Adipocyte (in vitro differentiated cells): ENCODE results near the gene C5orf22.
"Not testable (repeated sequence)": the region's sequence is repeated elsewhere in the genome, so short reads cannot be mapped to it uniquely, and the experiment has no call there.

Source experiments
- DNase-seq: peaks from one replicate; pipeline ENCODE4 v3.0.0-alpha.2; 2015; ENCODE audit warnings: low read depth
- H3K27me3 ChIP-seq: replicated peaks from 2 replicates; pipeline ENCODE4 v1.7.0; 2013; ENCODE audit warnings: mild to moderate bottlenecking, low read length, moderate library complexity; ENCODE audit not compliant: control insufficient read depth, insufficient read depth
- H3K36me3 ChIP-seq: 2 replicates; pipeline ENCODE4 v1.7.0; 2013; ENCODE audit warnings: low read length, mild to moderate bottlenecking, moderate library complexity; ENCODE audit not compliant: control insufficient read depth, insufficient read depth, severe bottlenecking
- H3K4me1 ChIP-seq: 2 replicates; pipeline ENCODE4 v1.7.0; 2013; ENCODE audit warnings: mild to moderate bottlenecking, low read length, moderate library complexity; ENCODE audit not compliant: control insufficient read depth, insufficient read depth
- H3K4me3 ChIP-seq: 2 replicates; pipeline ENCODE4 v1.7.0; 2013; ENCODE audit warnings: mild to moderate bottlenecking, low read length, moderate library complexity
- H3K9ac ChIP-seq: 2 replicates; pipeline ENCODE4 v1.7.0; 2013; ENCODE audit warnings: mild to moderate bottlenecking, low read length, moderate library complexity
- H3K9me3 ChIP-seq: 2 replicates; pipeline ENCODE4 v1.7.0; 2013; ENCODE audit warnings: mild to moderate bottlenecking, low read length, moderate library complexity; ENCODE audit not compliant: control insufficient read depth

Gene C5orf22

DNA sequence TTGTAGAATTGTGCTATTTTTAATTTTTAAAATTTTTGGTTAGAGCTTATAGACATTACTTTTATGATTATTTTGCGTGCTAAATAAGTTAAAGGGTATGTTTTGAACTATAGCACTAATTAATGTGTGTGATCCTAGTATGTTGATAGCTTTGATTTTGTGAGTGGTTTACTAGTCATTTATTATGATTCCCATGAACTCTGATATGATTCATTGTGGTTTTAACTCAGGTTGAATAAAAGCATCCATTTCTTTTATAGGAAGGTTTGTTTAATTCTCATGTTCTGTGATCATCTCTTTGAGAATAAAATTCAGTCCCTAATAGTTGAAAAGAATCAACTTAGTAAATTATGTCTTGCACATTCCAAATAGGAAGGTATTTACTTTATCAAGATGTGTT is 22.5 kb downstream of the C5orf22 start:
- Histone ChIP-seq H3K4me1 (no peaks in the 10 kb centered on the region), H3K9me3 (no peaks in the 10 kb centered on the region), H3K36me3 (peaks cover 54% of the 10 kb centered on the region), H3K4me3 (no peak overlapping the region), H3K27me3 (no peaks in the 10 kb centered on the region), H3K9ac (no peak overlapping the region)
- DNase-seq = no peak

DNA sequence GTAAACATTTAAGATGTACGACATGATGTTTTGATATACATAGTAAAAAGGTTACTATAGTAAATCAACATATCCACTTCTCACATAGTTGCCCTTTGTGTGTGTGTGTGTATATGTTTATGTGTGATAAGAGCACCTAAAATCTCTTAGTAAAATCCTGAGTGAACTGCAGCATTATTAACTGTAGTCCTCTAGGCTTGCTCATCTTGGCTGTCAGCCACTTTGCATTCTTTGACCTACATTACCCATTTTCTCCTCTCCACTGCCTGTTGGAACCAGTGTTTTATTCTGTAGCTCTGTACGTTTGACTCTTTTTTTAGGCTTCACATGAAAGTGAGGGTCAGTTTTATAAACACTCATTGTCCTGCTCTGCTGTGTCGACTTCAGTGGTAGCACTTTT is 24.4 kb downstream of the C5orf22 start:
- no peak for DNase-seq
- Histone ChIP-seq H3K36me3 (peaks cover 44% of the 10 kb centered on the region), H3K4me1 (no peaks in the 10 kb centered on the region), H3K27me3 (no peaks in the 10 kb centered on the region), H3K9ac (no peak overlapping the region), H3K4me3 (no peak overlapping the region), H3K9me3 (no peaks in the 10 kb centered on the region)

GRCh38 chr5:31559942-31560341 is 27.8 kb downstream of the C5orf22 start:
- H3K27me3 ChIP-seq = no peaks in the 10 kb centered on the region
- no peaks in the 10 kb centered on the region for H3K4me1 ChIP-seq
- H3K9ac ChIP-seq = no peak overlapping the region
- no peak for DNase-seq
- H3K36me3 ChIP-seq = peaks cover 13% of the 10 kb centered on the region
- H3K9me3 ChIP-seq = no peaks in the 10 kb centered on the region
- no peak overlapping the region for H3K4me3 ChIP-seq

GRCh38 chr5:31561946-31562345 is 29.8 kb downstream of the C5orf22 start:
- no peaks in the 10 kb centered on the region for H3K4me1 ChIP-seq
- DNase-seq = no peak
- no peaks in the 10 kb centered on the region for H3K9me3 ChIP-seq
- H3K9ac ChIP-seq = no peak overlapping the region
- no peak overlapping the region for H3K4me3 ChIP-seq
- H3K27me3 ChIP-seq = no peaks in the 10 kb centered on the region
- no peaks in the 10 kb centered on the region for H3K36me3 ChIP-seq

- DNase-seq = no peak
- Histone ChIP-seq H3K4me3 (no peak overlapping the region), H3K9me3 (no peaks in the 10 kb centered on the region), H3K4me1 (no peaks in the 10 kb centered on the region), H3K9ac (no peak overlapping the region), H3K27me3 (no peaks in the 10 kb centered on the region), H3K36me3 (no peaks in the 10 kb centered on the region)
Observed at GRCh38 chr5:31563216-31563615, 31.1 kb downstream of the C5orf22 start.

- DNase-seq, H3K36me3 ChIP-seq, H3K4me1 ChIP-seq, H3K9me3 ChIP-seq, H3K4me3 ChIP-seq, H3K27me3 ChIP-seq, H3K9ac ChIP-seq: not testable (repeated sequence)
Observed at GRCh38 chr5:31566362-31566761, 34.3 kb downstream of the C5orf22 start.

GRCh38 chr5:31568302-31568835 is 36.3 kb downstream of the C5orf22 start:
- Histone ChIP-seq H3K9ac (no peak overlapping the region), H3K4me3 (no peak overlapping the region), H3K36me3 (no peaks in the 10 kb centered on the region), H3K9me3 (no peaks in the 10 kb centered on the region), H3K27me3 (no peaks in the 10 kb centered on the region), H3K4me1 (no peaks in the 10 kb centered on the region)
- no peak for DNase-seq

DNA sequence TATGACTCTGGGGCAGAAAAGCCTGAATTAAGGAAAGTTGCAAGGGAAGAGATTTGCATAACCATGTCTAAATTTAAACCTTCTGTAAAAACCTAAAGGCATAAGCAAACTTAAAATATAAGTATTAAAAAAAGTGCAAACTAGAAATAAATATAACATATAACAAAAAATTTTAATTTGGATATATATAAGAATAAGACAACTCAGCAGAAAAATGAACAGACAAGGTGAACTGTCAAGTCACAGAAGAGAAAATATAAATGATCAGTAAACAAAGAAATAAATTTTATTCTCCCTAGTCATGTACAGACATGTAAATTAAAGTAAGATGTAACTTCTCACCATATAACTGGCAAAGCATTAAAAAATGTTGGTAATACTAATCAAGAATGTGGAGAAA is 37.0 kb downstream of the C5orf22 start:
- no peaks in the 10 kb centered on the region for H3K4me1 ChIP-seq
- DNase-seq = no peak
- no peaks in the 10 kb centered on the region for H3K36me3 ChIP-seq
- H3K9ac ChIP-seq = no peak overlapping the region
- no peaks in the 10 kb centered on the region for H3K9me3 ChIP-seq
- no peak overlapping the region for H3K4me3 ChIP-seq
- no peaks in the 10 kb centered on the region for H3K27me3 ChIP-seq

- Histone ChIP-seq H3K4me1 (no peaks in the 10 kb centered on the region), H3K36me3 (no peaks in the 10 kb centered on the region), H3K4me3 (no peak overlapping the region), H3K9me3 (no peaks in the 10 kb centered on the region), H3K27me3 (no peaks in the 10 kb centered on the region), H3K9ac (no peak overlapping the region)
- no peak for DNase-seq
Observed at GRCh38 chr5:31573494-31574142, 41.5 kb downstream of the C5orf22 start.

DNA sequence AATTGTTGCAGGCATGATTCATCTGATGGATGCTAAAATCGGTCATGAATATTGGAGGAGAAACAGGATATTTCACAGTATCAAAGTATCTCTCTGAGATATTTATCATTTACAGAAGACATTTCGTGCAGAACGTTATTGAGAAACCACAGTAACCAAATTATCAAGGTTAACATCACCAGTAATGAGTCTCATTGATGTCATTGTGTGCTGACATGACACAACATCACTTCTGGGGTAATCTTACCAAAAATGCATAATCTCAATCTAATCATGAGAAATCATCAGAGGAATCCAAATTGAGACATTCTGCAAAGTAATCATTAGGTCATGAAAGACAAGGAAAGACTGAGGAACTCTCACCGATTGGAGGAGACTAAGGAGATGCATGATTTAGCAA is 42.7 kb downstream of the C5orf22 start:
- H3K9me3 ChIP-seq = no peaks in the 10 kb centered on the region
- H3K4me1 ChIP-seq = no peaks in the 10 kb centered on the region
- no peak overlapping the region for H3K9ac ChIP-seq
- H3K4me3 ChIP-seq = no peak overlapping the region
- H3K27me3 ChIP-seq = no peaks in the 10 kb centered on the region
- no peak for DNase-seq
- H3K36me3 ChIP-seq = no peaks in the 10 kb centered on the region

- Histone ChIP-seq H3K9ac (no peak overlapping the region), H3K4me1 (no peaks in the 10 kb centered on the region)
- no peak for DNase-seq
Observed at GRCh38 chr5:31577438-31577837, 45.3 kb downstream of the C5orf22 start.

DNA sequence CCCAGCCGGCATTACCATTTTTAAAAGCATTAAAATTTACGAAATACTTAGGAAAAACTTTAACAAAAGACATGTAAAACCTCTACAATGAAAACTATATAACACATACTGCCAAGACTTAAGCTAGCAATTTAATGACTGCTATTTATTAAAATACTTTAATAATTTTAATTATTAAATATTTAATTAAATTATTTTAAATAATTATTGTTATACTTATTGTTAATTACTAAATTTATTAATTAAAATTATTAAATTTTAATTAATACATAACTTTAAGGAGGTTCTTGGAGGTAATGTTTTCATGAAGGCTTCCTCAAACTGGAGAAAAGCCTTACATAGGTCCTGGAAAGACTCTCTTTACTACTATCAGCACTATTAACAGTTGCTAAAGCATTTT is 47.5 kb downstream of the C5orf22 start:
- Histone ChIP-seq H3K9me3 (no peaks in the 10 kb centered on the region), H3K4me1 (no peaks in the 10 kb centered on the region), H3K9ac (no peak overlapping the region), H3K27me3 (peaks cover 5% of the 10 kb centered on the region), H3K36me3 (no peaks in the 10 kb centered on the region), H3K4me3 (no peak overlapping the region)
- no peak for DNase-seq

More at GRCh38 chr5:31577438-31577837, 45.3 kb downstream of the C5orf22 start:
- Histone ChIP-seq H3K9me3 (no peaks in the 10 kb centered on the region), H3K27me3 (peaks cover 5% of the 10 kb centered on the region), H3K4me3 (no peak overlapping the region), H3K36me3 (no peaks in the 10 kb centered on the region)
